HUES6 (cell line): ENCODE results near the gene TOM1.

Experiments
- H3K27ac ChIP-seq: 2 replicates; pipeline ENCODE4 v1.7.0; 2013; ENCODE audit warnings: low read depth, mild to moderate bottlenecking, low read length, inconsistent platforms
- H3K27me3 ChIP-seq: 2 replicates; pipeline ENCODE4 v1.6.1; 2013; ENCODE audit warnings: low read length; ENCODE audit not compliant: control insufficient read depth, insufficient read depth
- H3K36me3 ChIP-seq: 2 replicates; pipeline ENCODE4 v1.6.1; 2013; ENCODE audit warnings: low read length; ENCODE audit not compliant: control insufficient read depth, insufficient read depth
- H3K4me1 ChIP-seq: 2 replicates; pipeline ENCODE4 v1.6.1; 2013; ENCODE audit warnings: low read length; ENCODE audit not compliant: control insufficient read depth, insufficient read depth
- H3K4me3 ChIP-seq: 2 replicates; pipeline ENCODE4 v1.5.1; 2013; ENCODE audit warnings: low read depth, low read length
- H3K9ac ChIP-seq: one replicate; pipeline ENCODE4 v1.6.1; 2013; ENCODE audit warnings: mild to moderate bottlenecking, low read length
- H3K9me3 ChIP-seq: 2 replicates; pipeline ENCODE4 v1.6.1; 2013; ENCODE audit warnings: low read depth, low read length; ENCODE audit not compliant: control insufficient read depth, insufficient read depth

The TOM1 gene

DNA sequence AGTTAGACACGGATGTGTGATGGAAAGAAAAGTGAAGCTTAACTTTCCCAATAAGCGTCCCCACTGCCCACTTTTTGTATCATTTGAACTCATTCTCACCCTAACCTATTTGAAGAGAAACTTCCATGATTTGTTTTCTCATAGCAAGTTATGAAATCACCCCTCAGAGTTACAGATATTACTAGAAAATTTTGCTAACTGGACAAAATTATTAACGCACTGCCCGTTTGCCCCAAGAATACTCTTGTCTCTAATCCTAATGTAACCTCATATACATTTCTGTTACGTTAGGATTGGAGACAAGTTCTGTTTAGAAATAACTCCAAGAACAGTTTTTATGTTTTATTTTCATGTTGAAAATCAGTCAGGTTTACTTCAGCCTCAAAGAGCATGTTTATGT, 25.5 kb downstream of the TOM1 start:
- Histone ChIP-seq H3K36me3 (peaks cover 61% of the 10 kb centered on the region), H3K9me3 (no peaks in the 10 kb centered on the region), H3K4me3 (no peak overlapping the region)

GRCh38 chr22:35326854-35327562, 27.3 kb downstream of the TOM1 start:
- H3K27me3 ChIP-seq = no peaks in the 10 kb centered on the region
- no peak overlapping the region for H3K27ac ChIP-seq
- H3K9ac ChIP-seq = no peak overlapping the region
- no peak overlapping the region for H3K4me3 ChIP-seq
- H3K9me3 ChIP-seq = no peaks in the 10 kb centered on the region
- H3K36me3 ChIP-seq = peaks cover 65% of the 10 kb centered on the region
- no peaks in the 10 kb centered on the region for H3K4me1 ChIP-seq

More for the DNA sequence above, 25.5 kb downstream of the TOM1 start:
- no peaks in the 10 kb centered on the region for H3K27me3 ChIP-seq
- no peaks in the 10 kb centered on the region for H3K4me1 ChIP-seq
- H3K27ac ChIP-seq = no peak overlapping the region
- no peak overlapping the region for H3K9ac ChIP-seq

DNA sequence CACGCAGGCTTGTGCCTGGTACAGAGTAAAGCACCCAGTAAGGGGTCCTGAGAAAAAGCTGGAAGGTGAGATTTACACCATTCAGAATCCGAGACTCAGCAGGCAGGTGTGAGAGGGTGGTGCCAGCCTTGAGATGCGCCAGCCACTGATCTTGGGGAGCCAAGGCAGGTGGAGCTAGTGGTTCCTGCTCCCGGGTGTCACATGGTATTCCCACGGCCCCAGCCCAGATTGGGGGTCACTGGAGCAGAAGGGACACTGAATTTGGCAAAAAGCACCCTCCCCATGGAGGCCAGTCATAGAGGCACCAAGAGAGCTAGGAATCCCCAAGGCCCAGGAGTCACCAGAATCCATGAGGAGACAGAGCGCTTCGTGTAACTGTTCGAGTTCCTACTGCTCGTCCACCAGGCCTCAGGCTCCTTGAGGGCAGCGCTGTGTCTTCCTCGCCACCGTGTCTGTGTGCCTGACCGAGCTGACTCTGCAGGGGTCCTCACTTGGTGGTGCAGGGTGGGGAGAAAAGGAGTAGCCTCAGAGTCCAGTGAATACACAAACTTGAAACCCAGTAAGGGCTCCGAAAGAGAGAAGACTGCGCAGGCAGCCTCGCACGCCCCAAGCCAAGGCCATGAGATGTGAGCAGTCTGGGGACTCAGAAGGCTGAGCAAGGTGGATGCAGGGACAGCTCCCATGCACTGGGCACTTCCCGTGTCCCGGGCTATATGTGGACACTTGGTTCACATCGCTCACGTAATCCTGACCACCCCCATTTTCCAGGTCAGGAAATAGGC, 28.2 kb downstream of the TOM1 start:
- Histone ChIP-seq H3K27me3 (no peaks in the 10 kb centered on the region), H3K9ac (no peak overlapping the region), H3K4me3 (no peak overlapping the region), H3K9me3 (no peaks in the 10 kb centered on the region), H3K4me1 (no peaks in the 10 kb centered on the region), H3K36me3 (peaks cover 68% of the 10 kb centered on the region), H3K27ac (no peak overlapping the region)

- Histone ChIP-seq H3K9me3 (no peaks in the 10 kb centered on the region), H3K4me1 (no peaks in the 10 kb centered on the region), H3K9ac (no peak overlapping the region), H3K4me3 (no peak overlapping the region), H3K27me3 (no peaks in the 10 kb centered on the region), H3K36me3 (peaks cover 68% of the 10 kb centered on the region), H3K27ac (no peak overlapping the region)
These were observed 28.8 kb downstream of the TOM1 start for GRCh38 chr22:35328472-35328885.

DNA sequence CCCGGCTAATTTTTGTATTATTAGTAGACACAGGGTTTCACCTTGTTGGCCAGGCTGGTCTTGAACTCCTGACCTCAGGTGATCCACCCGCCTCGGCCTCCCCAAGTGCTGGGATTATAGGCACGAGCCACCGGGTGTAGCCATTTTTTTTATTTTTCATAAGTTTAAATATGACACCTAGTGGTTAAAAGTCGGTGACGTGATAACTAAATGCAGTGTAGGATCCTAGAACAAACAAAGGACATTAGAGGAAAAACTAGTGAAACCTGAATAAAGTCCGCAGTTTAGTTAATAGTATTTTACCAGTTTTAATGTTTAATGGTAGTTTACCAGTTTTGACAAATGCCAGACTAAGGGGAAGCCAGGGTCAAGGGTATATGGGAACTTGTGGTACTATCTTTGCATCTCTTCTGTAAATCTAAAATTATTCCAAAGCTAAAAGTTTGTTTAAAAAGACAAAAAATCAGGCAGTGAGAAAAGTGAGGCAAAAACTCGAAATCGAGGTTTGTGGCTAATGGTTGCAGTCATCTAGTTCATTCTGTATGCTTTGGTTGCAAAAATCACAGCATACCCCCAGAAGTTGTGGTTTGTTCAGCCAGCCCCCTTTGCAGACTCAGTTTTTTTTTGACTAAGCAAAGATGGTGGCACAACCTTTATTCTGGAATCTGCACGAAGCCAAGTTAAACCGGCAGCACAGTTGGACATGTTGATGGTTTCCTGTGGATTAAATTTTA, 29.6 kb downstream of the TOM1 start:
- H3K36me3 ChIP-seq = peaks cover 70% of the 10 kb centered on the region
- no peak overlapping the region for H3K4me3 ChIP-seq
- H3K4me1 ChIP-seq = no peaks in the 10 kb centered on the region
- no peaks in the 10 kb centered on the region for H3K9me3 ChIP-seq
- H3K27me3 ChIP-seq = no peaks in the 10 kb centered on the region
- H3K27ac ChIP-seq = no peak overlapping the region
- no peak overlapping the region for H3K9ac ChIP-seq

- no peak overlapping the region for H3K9ac ChIP-seq
These were observed 30.7 kb downstream of the TOM1 start for GRCh38 chr22:35330258-35330861.

DNA sequence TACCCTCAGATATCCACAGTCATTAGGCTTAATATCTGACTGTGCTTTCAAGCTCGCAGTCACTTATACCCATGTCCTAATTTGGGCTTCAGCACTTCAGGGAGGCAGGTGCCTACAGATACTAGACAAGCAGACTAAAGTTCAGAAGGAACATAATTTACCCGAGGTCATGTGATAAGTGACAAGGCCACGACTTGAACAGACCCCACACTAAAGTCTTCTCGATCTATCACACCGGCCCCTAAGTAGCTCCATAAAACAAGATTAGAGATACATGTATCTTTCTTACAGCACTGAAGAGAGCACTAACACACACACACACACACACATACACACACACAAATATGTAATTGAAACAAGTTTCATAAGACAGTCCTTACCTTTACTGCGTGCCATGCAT, 32.6 kb downstream of the TOM1 start:
- Histone ChIP-seq H3K9ac (no peak overlapping the region), H3K4me3 (no peak overlapping the region), H3K27ac (no peak overlapping the region), H3K4me1 (no peaks in the 10 kb centered on the region), H3K27me3 (no peaks in the 10 kb centered on the region), H3K9me3 (no peaks in the 10 kb centered on the region), H3K36me3 (peaks cover 73% of the 10 kb centered on the region)

More at GRCh38 chr22:35330258-35330861, 30.7 kb downstream of the TOM1 start:
- Histone ChIP-seq H3K9me3 (no peaks in the 10 kb centered on the region), H3K27me3 (no peaks in the 10 kb centered on the region), H3K27ac (no peak overlapping the region), H3K4me1 (no peaks in the 10 kb centered on the region), H3K4me3 (no peak overlapping the region), H3K36me3 (peaks cover 71% of the 10 kb centered on the region)

- Histone ChIP-seq H3K36me3 (peaks cover 66% of the 10 kb centered on the region), H3K4me3 (no peak overlapping the region), H3K9ac (no peak overlapping the region), H3K4me1 (peaks cover 5% of the 10 kb centered on the region; the same call in 1 of the 2 replicates), H3K27ac (no peak overlapping the region), H3K27me3 (no peaks in the 10 kb centered on the region), H3K9me3 (no peaks in the 10 kb centered on the region)
These were observed 33.5 kb downstream of the TOM1 start for GRCh38 chr22:35333220-35333619.

DNA sequence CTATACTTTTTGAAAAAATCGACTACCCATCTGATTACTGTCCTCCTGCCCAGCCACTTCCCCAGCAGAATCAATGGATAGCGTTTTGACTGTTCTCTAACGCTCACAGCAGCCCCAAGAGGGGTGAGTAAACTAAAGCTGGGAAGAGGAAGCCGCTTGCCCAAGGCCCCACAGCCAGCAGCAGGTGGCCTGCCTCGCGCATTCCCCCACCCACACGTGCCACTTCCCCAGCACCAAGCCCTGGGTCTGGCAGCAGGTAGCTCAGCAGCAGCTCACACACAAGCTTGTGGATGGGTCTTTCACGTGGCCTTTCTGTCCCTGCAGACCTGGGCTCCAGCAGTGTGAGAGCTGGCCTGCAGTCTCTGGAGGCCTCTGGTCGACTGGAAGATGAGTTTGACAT, 34.3 kb downstream of the TOM1 start:
- Histone ChIP-seq H3K4me1 (peaks cover 5% of the 10 kb centered on the region; the same call in 1 of the 2 replicates), H3K27ac (no peak overlapping the region), H3K4me3 (no peak overlapping the region), H3K36me3 (peaks cover 61% of the 10 kb centered on the region), H3K9me3 (no peaks in the 10 kb centered on the region), H3K9ac (no peak overlapping the region), H3K27me3 (no peaks in the 10 kb centered on the region)

- no peak overlapping the region for H3K4me3 ChIP-seq
- H3K9me3 ChIP-seq = no peaks in the 10 kb centered on the region
- no peaks in the 10 kb centered on the region for H3K27me3 ChIP-seq
- peaks cover 54% of the 10 kb centered on the region for H3K36me3 ChIP-seq
- H3K9ac ChIP-seq = no peak overlapping the region
- H3K4me1 ChIP-seq = peaks cover 5% of the 10 kb centered on the region; the same call in 1 of the 2 replicates
- no peak overlapping the region for H3K27ac ChIP-seq
These were observed 35.8 kb downstream of the TOM1 start for GRCh38 chr22:35335468-35335867.
